A204.1 (cell line): Measurements from ENCODE around the gene BSPRY.
A peak's percentile ranks its signal among the peaks of the same experiment; 100 is the strongest.

Experiments used
- FAIRE-seq: peaks from 2 replicates; lab custom pipeline; 2012; peaks lifted over from hg19 to GRCh38; lab: Jason Lieb, UNC

The BSPRY gene

DNA sequence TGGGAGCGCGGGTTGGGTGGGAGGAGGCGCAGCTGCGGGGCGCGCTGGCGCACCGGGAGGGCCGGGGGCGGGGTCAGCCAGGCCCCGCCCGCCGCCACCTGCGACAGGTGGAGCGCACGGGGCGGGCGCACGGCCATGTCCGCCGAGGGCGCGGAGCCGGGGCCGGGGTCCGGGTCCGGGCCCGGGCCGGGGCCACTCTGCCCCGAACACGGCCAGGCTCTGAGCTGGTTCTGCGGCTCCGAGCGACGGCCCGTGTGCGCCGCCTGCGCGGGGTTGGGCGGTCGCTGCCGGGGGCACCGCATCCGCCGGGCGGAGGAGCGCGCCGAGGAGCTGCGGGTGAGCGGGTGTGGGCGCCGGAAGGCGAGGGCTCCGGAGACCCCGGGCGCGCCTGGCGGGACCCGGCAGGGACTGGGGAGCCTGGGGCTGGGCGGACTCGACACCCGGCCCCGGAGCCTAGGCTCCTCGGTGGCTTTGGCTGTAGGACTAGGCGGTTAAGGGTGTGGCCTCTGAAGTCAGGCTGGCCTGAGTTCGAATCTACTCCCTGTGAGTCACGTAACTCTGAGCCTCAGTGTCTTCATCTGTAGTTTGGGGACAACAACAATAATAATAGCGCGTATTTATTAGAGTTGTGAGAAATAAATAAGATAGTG is at the start of gene BSPRY:
BSPRY (plus strand) TSS at position 97 of the 650 bp plus-strand sequence; CDS start at position 136, 39 bp downstream.
- FAIRE-seq, result no peak

- FAIRE-seq, result no peak
These were observed 49.5 kb upstream of the BSPRY start for GRCh38 chr9:113299800-113300292.

DNA sequence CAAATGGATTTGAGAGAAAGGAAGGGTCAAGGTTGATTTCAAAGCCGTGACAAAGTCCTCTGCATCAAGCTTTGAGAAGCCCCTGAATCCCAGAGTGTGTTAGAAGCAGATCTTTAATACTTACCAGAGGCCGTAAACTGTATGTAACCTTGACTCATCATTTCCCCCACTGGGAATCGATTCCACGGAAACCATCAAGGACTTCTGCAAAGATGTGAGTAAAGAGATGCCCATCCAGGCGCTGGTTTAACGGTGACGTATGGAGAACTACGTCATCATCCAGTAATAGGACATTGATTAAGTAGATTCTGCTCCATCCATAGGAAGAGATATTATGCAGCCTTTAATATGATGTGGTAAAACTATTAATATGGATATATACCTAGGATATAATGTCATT is 47.8 kb upstream of the BSPRY start:
- no peak for FAIRE-seq

- no peak for FAIRE-seq
These were observed 46.4 kb upstream of the BSPRY start, which contains the start of gene RNF183 for GRCh38 chr9:113302792-113303418. Gene RNF183, minus strand, starts transcription at chr9:113303376. Its CDS starts 5,192 bp downstream, at chr9:113298184.

DNA sequence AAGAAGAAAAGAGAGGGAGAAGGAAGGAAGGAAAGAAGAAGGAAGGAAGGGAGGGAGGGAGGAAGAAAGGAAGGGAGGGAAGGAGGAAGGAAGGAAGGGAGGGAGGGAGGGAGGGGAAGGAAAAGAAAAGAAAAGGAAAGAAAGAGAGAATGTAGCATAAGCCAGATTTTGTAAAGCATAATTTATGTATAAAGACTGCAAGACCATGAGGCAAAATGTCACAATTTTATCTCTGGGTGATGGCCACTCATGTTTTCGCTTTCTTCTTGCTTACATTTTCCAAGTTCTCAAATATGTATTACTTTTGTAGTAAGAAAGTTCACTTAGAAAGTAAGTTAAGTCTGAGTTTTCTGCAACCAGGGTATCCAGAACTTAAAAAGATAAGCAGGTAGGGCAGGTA is 42.8 kb upstream of the BSPRY start:
- no peak for FAIRE-seq

GRCh38 chr9:113307396-113307975 is 41.9 kb upstream of the BSPRY start:
- FAIRE-seq, result no peak

- FAIRE-seq, result peak; percentile 93
These were observed 40.0 kb upstream of the BSPRY start for GRCh38 chr9:113309204-113309813.

DNA sequence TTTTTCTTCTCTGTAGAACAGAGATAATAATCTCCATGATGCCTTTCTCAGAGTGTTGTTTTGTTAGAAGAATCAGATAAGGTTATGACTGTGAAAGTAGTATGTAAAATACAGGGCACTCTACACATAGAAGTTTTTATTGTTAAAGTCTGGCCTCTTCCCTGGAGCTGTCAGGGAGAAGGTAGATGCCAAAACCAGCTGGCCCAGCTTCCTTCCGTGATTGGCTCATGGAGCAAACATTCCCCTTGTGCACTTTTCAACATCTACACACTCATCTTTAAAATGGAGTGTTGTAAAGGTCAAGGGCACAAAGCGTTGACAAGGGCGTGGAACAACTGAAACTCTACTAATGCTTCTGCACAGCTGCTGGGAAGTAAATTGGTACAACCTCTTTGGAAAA is 38.8 kb upstream of the BSPRY start:
- no peak for FAIRE-seq

- FAIRE-seq, result no peak
These were observed 37.4 kb upstream of the BSPRY start for GRCh38 chr9:113311961-113312360.

DNA sequence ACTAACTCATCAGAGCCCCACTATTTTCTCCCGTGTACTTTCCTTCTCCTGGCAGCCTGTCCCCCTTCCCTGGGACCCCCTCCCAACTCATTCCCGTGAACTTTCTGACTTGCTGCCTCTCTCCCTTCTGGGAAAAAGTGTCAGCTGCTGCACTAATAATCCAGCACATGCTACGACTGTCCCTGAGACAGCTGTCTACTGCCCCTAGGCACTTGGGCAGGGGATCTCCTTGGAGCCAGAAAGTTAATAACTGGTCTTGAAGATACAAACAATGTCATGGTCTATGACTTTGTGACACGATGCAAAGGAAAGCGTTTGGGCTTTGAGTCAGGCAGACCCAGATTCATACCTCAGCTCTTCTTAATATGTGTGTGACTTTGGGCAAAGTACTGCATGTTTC is 36.1 kb upstream of the BSPRY start:
- no peak for FAIRE-seq

DNA sequence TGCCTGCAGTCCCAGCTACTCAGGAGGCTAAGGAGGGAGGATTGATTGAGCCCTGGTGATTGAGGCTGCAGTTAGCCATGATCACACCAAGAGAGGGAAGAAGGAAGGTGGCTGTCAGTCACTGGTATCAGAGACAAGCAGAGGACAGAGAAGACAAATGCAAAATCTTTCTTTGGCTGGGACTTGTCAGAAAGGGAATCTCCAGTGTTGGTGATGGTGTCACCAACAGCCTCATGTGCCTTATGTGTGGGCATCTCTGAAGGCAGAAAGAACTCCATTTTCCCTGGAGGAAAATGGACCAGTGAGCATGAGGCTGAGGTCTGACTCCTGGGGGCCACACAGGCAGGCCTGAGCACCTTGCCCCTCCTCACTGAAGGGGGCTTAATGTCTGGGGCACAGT is 34.1 kb upstream of the BSPRY start:
- FAIRE-seq, result no peak

DNA sequence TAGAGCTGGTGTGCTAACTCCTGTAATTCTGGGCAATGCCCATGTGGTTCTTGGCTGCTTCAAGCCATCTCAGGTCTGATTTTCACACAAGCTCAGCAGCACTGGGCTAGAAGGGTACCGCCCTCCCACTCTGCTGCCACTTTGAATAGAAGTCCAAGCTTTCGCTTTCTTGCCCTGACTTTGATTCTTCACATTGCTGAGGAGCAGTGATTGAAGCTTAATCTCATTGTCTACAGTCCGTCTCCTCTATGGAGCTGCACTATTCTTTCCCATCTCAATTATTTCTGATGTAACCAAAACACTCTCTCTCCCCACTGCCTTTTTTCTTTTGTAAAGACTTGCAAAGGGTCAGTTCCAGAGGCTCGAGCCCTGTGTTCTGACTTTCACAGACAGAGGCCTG is 33.3 kb upstream of the BSPRY start:
- FAIRE-seq, result no peak

DNA sequence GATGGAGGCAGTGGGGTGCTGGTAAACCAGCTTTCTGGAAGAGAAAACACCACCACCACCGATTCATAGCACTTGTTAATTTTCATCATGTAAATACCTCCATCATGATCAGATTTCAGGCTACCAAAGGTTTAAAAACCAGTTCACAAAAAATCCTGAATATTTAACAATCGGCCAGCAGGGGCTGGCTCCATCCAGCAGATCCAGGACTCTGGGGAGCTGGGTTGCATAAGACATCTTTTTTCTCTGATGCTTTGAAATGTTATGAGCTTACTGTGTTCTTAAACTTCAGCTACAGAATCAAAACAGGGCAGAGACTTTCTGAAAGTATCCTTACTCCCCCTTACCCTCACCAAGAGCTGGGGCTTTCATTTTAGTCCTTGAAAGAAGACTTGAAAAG is 31.6 kb upstream of the BSPRY start:
- FAIRE-seq, result no peak

GRCh38 chr9:113319054-113319453 is 30.3 kb upstream of the BSPRY start:
- no peak for FAIRE-seq

- FAIRE-seq, result no peak
These were observed 29.3 kb upstream of the BSPRY start for GRCh38 chr9:113320051-113320450.

DNA sequence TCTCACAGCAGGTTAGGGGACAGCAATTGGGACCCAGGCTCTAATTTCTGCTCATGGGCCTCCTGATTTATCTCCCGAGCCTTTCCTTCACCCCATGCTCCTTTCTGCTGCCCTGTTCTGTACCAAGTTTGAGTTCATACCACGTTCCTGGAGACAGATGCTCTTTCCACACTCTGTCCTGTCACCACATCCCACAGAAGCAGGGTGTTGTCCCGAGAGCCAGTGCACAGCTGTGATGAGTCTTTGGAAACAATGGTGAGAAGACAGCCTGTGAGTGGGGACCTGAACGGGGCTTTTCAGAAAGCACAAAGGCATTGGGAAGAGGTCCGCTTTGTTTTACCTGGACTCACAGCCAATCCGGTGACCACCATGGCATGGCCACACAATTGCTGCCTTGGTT is 26.7 kb upstream of the BSPRY start:
- FAIRE-seq, result no peak

GRCh38 chr9:113326230-113326629 is 23.1 kb upstream of the BSPRY start:
- FAIRE-seq, result no peak

GRCh38 chr9:113328045-113328782 is 21.1 kb upstream of the BSPRY start:
- no peak for FAIRE-seq

DNA sequence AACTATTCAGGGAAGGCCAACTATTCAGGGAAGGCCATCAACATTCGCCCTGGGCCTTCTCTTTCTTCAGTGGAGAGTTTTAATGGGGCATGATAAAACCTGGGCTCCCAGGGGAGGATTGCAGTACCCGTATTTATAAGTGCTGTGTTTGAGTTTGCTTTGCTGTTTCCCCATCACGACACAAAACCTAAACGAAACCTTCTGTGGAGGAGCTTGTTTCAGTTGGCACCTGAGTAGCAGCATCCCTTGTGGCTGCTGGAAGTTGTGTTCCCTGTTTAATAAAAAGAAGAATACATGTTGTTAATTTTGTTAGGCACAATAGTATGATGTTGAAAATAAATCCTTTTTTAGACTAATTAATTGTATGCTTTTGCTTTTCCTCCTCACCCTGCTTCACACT is 17.6 kb upstream of the BSPRY start:
- no peak for FAIRE-seq

DNA sequence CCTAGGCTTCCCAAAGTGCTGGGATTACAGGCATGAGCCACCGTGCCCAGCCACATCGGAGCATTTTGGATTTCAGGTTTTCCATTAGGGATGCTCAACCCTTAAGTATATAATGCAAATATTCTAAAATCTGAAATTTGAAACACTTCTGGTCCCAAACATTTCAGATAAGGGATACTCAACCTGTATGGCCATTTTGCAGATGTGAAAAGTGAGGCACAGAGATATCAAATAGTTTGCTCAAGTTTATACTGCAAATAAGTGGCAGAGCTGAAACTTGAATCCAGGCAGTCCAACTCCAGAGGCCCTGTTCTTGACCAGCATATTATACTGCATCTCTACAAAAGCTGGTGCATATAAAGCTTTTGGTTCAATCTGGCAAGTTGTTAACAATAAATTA is 11.6 kb upstream of the BSPRY start:
- no peak for FAIRE-seq

DNA sequence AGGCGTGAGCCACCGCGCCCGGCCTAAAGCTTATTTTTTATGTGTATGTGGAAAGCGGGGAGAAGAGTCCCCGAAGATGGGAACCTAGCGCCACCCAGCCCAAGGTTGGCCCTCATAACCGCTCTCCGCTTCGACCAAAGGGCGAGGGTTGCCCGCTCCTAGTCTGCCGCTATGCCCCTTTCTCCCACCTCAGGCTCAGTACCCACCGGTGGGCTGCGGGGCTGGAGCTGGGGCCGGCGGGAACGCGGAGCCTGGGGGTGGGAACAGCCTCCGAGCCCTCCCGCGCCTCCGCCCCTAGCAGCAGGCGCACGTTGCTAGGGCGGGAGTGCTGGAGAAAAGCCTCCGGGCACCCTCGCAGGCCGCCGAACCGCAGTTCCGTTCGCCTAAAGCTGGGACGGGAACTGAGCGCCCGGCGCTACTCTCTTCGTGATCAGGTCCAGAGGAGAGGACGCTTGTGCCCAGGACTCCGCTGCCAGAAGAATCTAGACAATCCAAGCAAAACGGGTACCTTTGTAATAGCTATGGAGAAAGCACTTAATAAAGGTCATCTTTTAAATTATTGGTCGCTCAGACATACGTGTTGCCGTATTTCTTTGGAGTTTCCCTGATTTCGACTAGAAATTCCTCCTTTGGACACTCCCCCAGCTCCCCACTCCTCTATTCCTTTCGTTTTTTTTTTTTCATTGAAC is 9.2 kb upstream of the BSPRY start, which contains the start of gene WDR31:
WDR31 (minus strand) TSS at position 265 of the 689 bp plus-strand sequence. CDS start 8,253 bp downstream, outside the sequence.
- no peak for FAIRE-seq
